Gastroesophageal sphincter (tissue), 4 donors: ENCODE data around the gene SELENOI. TPM values are rescaled to one million over a fixed set of nuclear protein-coding genes. Genes with fewer than 3 reads are reported as not detected.
A peak's percentile ranks its signal among the peaks of the same experiment; 100 is the strongest.

ENCODE experiments used
- ATAC-seq: fragments of 150-250 bp; one replicate; pipeline ENCODE4 v1.9.1; 2016; ENCODE audit warnings: mild to moderate bottlenecking, moderate library complexity
- H3K27ac ChIP-seq, 4 donors: fragments of 200-600 bp; sonication (generic) in 3 of 4; 1 replicate in 3 of 4; 2 replicates in 1 of 4; pipeline ENCODE4 v1.5.1; 2016 to 2019
- H3K27me3 ChIP-seq: fragments of 200-600 bp; sonication (generic); one replicate; pipeline ENCODE4 v1.5.1; 2019
- H3K36me3 ChIP-seq, 2 donors: fragments of 200-600 bp; sonication (generic); one replicate each; pipeline ENCODE4 v1.5.1; 2019; ENCODE audit warnings: control low read depth in 1 of 2
- H3K4me1 ChIP-seq, 3 donors: fragments of 200-600 bp; sonication (generic); 1 replicate in 2 of 3; 2 replicates in 1 of 3; pipeline ENCODE4 v1.5.1; 2016 to 2019; ENCODE audit warnings: control low read depth in 2 of 3
- H3K4me3 ChIP-seq, 2 donors: fragments of 200-600 bp; sonication (generic); one replicate each; pipeline ENCODE4 v1.5.1; 2019; ENCODE audit warnings: mild to moderate bottlenecking in 1 of 2, moderate library complexity in 1 of 2
- H3K9me3 ChIP-seq, 3 donors: fragments of 200-600 bp; sonication (generic); one replicate each; pipeline ENCODE4 v1.5.1; 2017 to 2019; ENCODE audit warnings: control low read depth in 2 of 3
- EP300 ChIP-seq: sonication (generic); formaldehyde crosslinking; IDR thresholded peaks from one replicate; pipeline ENCODE4 v1.6.1; 2017; ENCODE audit warnings: antibody characterized with exemption, mild to moderate bottlenecking
- POLR2A ChIP-seq, 2 donors: fragments of 450-650 bp; IDR thresholded peaks; one replicate each; pipeline ENCODE4 v1.6.1; 2017; ENCODE audit warnings: antibody characterized with exemption in 2 of 2, mild to moderate bottlenecking in 2 of 2, moderate library complexity in 1 of 2
- POLR2AphosphoS5 ChIP-seq: sonication (generic); formaldehyde crosslinking; IDR thresholded peaks from one replicate; pipeline ENCODE4 v1.6.1; 2017; ENCODE audit warnings: antibody characterized with exemption
- WGBS, 2 donors: methylation state at CpG; one replicate each; pipeline ENCODE4 v1.1.5; 2018; ENCODE audit warnings: low coverage in 1 of 2; 5-methylcytosine and 5-hydroxymethylcytosine counted together
- total RNA-seq, 4 donors: library from RNA; depleted of rRNA; stranded (reverse); fragments of >200 nt; gene quantifications; one replicate each; pipeline ENCODE4 v1.1.0, GENCODE V29; 2016
- TF ChIP-seq, protein P1 (sequence below), 4 experiments: fragments of 200-600 bp in 2 of 4; fragments of 450-650 bp in 2 of 4; sonication (generic) in 1 of 4; IDR thresholded peaks; one replicate each; pipeline ENCODE4 v1.5.1; 2017 to 2019; ENCODE audit warnings: antibody characterized with exemption in 4 of 4, mild to moderate bottlenecking in 2 of 4, moderate library complexity in 2 of 4

The SELENOI gene
- total RNA-seq, 4 donors from 2014 or later, result 7.0 to 10.9 (median 8.7) TPM

DNA sequence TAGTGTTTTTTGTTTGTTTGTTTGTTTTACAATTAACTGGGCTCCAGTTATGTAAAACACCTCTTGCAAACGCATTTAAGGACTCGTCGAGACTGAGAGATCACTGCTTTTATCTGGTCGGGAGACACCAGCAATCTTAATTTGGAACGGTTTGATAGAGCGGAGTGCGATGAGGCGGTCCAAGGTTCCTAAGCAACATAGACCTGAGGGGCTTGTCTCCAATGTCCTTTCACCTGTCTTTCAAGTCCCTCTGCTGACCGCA, 729 bp upstream of the SELENOI start:
- no peaks in the 10 kb centered on the region for H3K36me3 ChIP-seq
- peak overlapping the region; percentile 64 to 79 for H3K4me3 ChIP-seq
- peaks cover 3 to 32% (median 14%) of the 10 kb centered on the region in 3 donors for H3K4me1 ChIP-seq
- H3K27ac ChIP-seq, result peak overlapping the region; percentile 75 to 97 (median 92)
- TF ChIP-seq, protein P1, sequence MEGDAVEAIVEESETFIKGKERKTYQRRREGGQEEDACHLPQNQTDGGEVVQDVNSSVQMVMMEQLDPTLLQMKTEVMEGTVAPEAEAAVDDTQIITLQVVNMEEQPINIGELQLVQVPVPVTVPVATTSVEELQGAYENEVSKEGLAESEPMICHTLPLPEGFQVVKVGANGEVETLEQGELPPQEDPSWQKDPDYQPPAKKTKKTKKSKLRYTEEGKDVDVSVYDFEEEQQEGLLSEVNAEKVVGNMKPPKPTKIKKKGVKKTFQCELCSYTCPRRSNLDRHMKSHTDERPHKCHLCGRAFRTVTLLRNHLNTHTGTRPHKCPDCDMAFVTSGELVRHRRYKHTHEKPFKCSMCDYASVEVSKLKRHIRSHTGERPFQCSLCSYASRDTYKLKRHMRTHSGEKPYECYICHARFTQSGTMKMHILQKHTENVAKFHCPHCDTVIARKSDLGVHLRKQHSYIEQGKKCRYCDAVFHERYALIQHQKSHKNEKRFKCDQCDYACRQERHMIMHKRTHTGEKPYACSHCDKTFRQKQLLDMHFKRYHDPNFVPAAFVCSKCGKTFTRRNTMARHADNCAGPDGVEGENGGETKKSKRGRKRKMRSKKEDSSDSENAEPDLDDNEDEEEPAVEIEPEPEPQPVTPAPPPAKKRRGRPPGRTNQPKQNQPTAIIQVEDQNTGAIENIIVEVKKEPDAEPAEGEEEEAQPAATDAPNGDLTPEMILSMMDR (IDR thresholded peaks at IDR 0.05), result no peak
- no peak for TF ChIP-seq POLR2A (IDR thresholded peaks at IDR 0.05)
- no peak for TF ChIP-seq POLR2AphosphoS5
- no peak for TF ChIP-seq EP300
- 1 to 3% methylated on average over 6 to 9 of the region's 9 CpGs for WGBS, 2 donors
- no peaks in the 10 kb centered on the region for H3K27me3 ChIP-seq
- H3K9me3 ChIP-seq, result no peaks in the 10 kb centered on the region
- no peak for ATAC-seq

DNA sequence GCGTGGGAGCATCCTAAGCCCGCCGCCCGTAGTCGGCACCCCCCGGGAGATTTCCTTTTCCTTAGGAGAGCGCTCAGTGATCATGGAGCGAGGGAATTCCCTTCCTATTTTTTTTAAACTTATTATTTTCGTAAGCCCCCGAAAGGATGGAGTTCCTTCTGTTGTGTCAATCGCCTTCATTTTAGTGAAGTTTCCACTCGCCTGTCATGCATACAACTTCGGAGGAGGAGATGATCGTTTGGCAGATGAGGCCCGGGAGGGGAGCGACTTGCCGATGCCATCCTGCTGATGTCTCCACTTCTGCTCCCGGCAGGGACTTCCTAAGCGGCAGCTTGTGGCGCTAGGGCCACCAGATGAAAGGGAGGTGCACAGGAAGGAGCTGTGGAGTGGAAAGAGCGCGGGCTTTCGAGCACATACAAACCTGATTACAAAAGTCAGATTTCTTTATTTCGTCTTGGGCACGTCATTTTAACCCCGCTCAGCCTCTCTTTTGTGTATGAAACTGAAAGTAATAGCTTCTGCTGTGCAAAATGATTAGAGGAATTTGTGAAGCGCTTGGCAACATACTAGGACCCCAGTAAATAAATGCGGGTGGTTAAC, 611 bp downstream of the SELENOI start, which contains the start of gene ADGRF3:
Gene ADGRF3, minus strand, starts transcription at position 336 of the 600 bp plus-strand sequence. CDS start 555 bp downstream, outside the sequence.
- peak; percentile 5 for TF ChIP-seq POLR2AphosphoS5
- TF ChIP-seq, protein P1 (IDR thresholded peaks at IDR 0.05), result no peak
- no peak for TF ChIP-seq POLR2A (IDR thresholded peaks at IDR 0.05)
- TF ChIP-seq EP300, result no peak
- ATAC-seq, result no peak
- Histone ChIP-seq H3K4me3 (peak within 1 kb of the TSS; percentile 79 to 84), H3K27ac (peak within 1 kb of the TSS; percentile 83 to 97 (median 92)), H3K27me3 (no peaks in the 10 kb centered on the region), H3K4me1 (peaks cover 3 to 32% (median 14%) of the 10 kb centered on the region in 3 donors), H3K36me3 (no peaks in the 10 kb centered on the region), H3K9me3 (no peaks in the 10 kb centered on the region)
- WGBS, 2 donors, result 0 to 1% methylated on average over 15 to 23 of the region's 28 CpGs

- WGBS, 2 donors, result 13 to 23% methylated on average over 5 of the region's 5 CpGs
- Histone ChIP-seq H3K27me3 (no peaks in the 10 kb centered on the region), H3K4me3 (peak overlapping the region; percentile 79 to 84), H3K4me1 (peaks cover 3 to 32% (median 14%) of the 10 kb centered on the region in 3 donors), H3K9me3 (no peaks in the 10 kb centered on the region), H3K36me3 (no peaks in the 10 kb centered on the region), H3K27ac (peak overlapping the region in 3 of 4 donors; percentile 89 to 97 (median 95))
- TF ChIP-seq POLR2A (IDR thresholded peaks at IDR 0.05) (no peak), EP300 (no peak), POLR2AphosphoS5 (no peak)
- TF ChIP-seq, protein P1 (IDR thresholded peaks at IDR 0.05), result no peak
- ATAC-seq, result no peak
These were observed 1.4 kb downstream of the SELENOI start for GRCh38 chr2:26347286-26347865.

GRCh38 chr2:26349690-26350089, 3.7 kb downstream of the SELENOI start:
- Histone ChIP-seq H3K27me3 (no peaks in the 10 kb centered on the region), H3K4me3 (no peak overlapping the region), H3K4me1 (peaks cover 1 to 24% (median 11%) of the 10 kb centered on the region in 3 donors), H3K9me3 (no peaks in the 10 kb centered on the region), H3K27ac (no peak overlapping the region), H3K36me3 (no peaks in the 10 kb centered on the region)
- WGBS, 2 donors, result 90 to 95% methylated on average over 2 of the region's 3 CpGs
- no peak for TF ChIP-seq POLR2AphosphoS5
- TF ChIP-seq EP300, result no peak
- TF ChIP-seq, protein P1 (IDR thresholded peaks at IDR 0.05), result no peak
- no peak for TF ChIP-seq POLR2A (IDR thresholded peaks at IDR 0.05)
- no peak for ATAC-seq
